Kidney (tissue), 14 donors: ENCODE results near the gene CCSAP. TPM values are rescaled to one million over a fixed set of nuclear protein-coding genes. Genes with fewer than 3 reads are reported as not detected.

Experiments used
- DNase-seq, 5 donors: peaks; one replicate each; pipeline ENCODE4 v3.0.0-alpha.2; 2013 to 2020
- FAIRE-seq: peaks from 2 replicates; lab custom pipeline; 2012; peaks lifted over from hg19 to GRCh38; lab: Jason Lieb, UNC
- H3K27ac ChIP-seq, 2 donors: one replicate each; pipeline ENCODE4 v1.7.0; 2013; ENCODE audit warnings: low read depth in 2 of 2, low read length in 2 of 2, inconsistent platforms in 1 of 2
- H3K27me3 ChIP-seq: one replicate; pipeline ENCODE4 v1.7.1; 2013; ENCODE audit warnings: low read length, inconsistent platforms; ENCODE audit not compliant: control insufficient read depth, insufficient read depth
- H3K36me3 ChIP-seq, 3 donors: one replicate each; pipeline versions ENCODE4 v1.7.0 to v1.7.1; 2013; ENCODE audit warnings: low read length in 3 of 3, control low read depth in 1 of 3, inconsistent platforms in 1 of 3; ENCODE audit not compliant: insufficient read depth in 3 of 3, control insufficient read depth in 2 of 3
- H3K4me1 ChIP-seq, 3 donors: one replicate each; pipeline versions ENCODE4 v1.7.0 to v1.7.1; 2013; ENCODE audit warnings: low read length in 3 of 3, inconsistent platforms in 1 of 3, low read depth in 1 of 3; ENCODE audit not compliant: control insufficient read depth in 2 of 3, insufficient read depth in 2 of 3
- H3K4me3 ChIP-seq, 3 donors: one replicate each; pipeline versions ENCODE4 v1.7.0 to v1.8.1; 2013; ENCODE audit warnings: low read length in 3 of 3, control low read depth in 1 of 3, inconsistent platforms in 1 of 3
- H3K9ac ChIP-seq, 3 donors: one replicate each; pipeline versions ENCODE4 v1.7.0 to v1.7.1; 2013; ENCODE audit warnings: low read length in 3 of 3, control low read depth in 1 of 3, inconsistent platforms in 1 of 3
- H3K9me3 ChIP-seq, 3 donors: one replicate each; pipeline versions ENCODE4 v1.7.0 to v1.7.1; 2013; ENCODE audit warnings: low read length in 3 of 3, control low read depth in 1 of 3, inconsistent platforms in 1 of 3; ENCODE audit not compliant: control insufficient read depth in 2 of 3, insufficient read depth in 1 of 3
- intact Hi-C: fragments of 100-400 bp; cut with DNase I; formaldehyde crosslinking; loops from one replicate; pipeline ENCODE4 v1.11.1; 2022
- polyA plus RNA-seq: library from polyadenylated mRNA; stranded (reverse); fragments of 350-450 nt; fragmentation: Illumina TruSeq; extraction: RNeasy Lipid Tissue Mini Kit (QIAGEN cat#74804); gene quantifications from one replicate; pipeline ENCODE4 v1.2.3, GENCODE V29; 2014; ENCODE audit warnings: low read depth, low replicate concordance; ENCODE audit not compliant: insufficient read depth
- total RNA-seq: library from RNA; stranded (reverse); fragmentation: NEBNext Ultra II Directional; extraction: Animal tissue kit (Norgen Biotek cat#: 25700); gene quantifications from one replicate; pipeline ENCODE4 v1.2.1, GENCODE V29; 2021
- TF ChIP-seq, protein P1 (sequence below): IDR thresholded peaks from 3 replicates; pipeline ENCODE4 v1.5.1; 2012; ENCODE audit warnings: mild to moderate bottlenecking, moderate library complexity, borderline replicate concordance; ENCODE audit not compliant: insufficient read depth; ENCODE audit errors: extremely low read depth
- donor health status: control.
- donor health status: control.
- donor health status: control.
- donor health status: control.
- donor health status: control.
- donor health status: DM: yes; HTN: yes; CAD: no.
- donor health status: Normal renal cell carcinoma (clear cell type).

The CCSAP gene
- total and polyA plus RNA-seq, 2 donors from 2014 or later, result 0.84 to 3.1 TPM

GRCh38 chr1:229297746-229298145 lies 45.1 kb downstream of the CCSAP start:
- Histone ChIP-seq H3K36me3 (peaks cover 2 to 29% (median 15%) of the 10 kb centered on the region in 3 donors), H3K27me3 (no peaks in the 10 kb centered on the region), H3K9ac (no peak overlapping the region), H3K4me3 (no peak overlapping the region), H3K4me1 (no peaks in the 10 kb centered on the region), H3K9me3 (no peaks in the 10 kb centered on the region), H3K27ac (no peak overlapping the region)
- intact Hi-C loops, result no loop called here
- no peak for FAIRE-seq
- DNase-seq, result no peak
- TF ChIP-seq, protein P1, sequence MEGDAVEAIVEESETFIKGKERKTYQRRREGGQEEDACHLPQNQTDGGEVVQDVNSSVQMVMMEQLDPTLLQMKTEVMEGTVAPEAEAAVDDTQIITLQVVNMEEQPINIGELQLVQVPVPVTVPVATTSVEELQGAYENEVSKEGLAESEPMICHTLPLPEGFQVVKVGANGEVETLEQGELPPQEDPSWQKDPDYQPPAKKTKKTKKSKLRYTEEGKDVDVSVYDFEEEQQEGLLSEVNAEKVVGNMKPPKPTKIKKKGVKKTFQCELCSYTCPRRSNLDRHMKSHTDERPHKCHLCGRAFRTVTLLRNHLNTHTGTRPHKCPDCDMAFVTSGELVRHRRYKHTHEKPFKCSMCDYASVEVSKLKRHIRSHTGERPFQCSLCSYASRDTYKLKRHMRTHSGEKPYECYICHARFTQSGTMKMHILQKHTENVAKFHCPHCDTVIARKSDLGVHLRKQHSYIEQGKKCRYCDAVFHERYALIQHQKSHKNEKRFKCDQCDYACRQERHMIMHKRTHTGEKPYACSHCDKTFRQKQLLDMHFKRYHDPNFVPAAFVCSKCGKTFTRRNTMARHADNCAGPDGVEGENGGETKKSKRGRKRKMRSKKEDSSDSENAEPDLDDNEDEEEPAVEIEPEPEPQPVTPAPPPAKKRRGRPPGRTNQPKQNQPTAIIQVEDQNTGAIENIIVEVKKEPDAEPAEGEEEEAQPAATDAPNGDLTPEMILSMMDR, result no peak

DNA sequence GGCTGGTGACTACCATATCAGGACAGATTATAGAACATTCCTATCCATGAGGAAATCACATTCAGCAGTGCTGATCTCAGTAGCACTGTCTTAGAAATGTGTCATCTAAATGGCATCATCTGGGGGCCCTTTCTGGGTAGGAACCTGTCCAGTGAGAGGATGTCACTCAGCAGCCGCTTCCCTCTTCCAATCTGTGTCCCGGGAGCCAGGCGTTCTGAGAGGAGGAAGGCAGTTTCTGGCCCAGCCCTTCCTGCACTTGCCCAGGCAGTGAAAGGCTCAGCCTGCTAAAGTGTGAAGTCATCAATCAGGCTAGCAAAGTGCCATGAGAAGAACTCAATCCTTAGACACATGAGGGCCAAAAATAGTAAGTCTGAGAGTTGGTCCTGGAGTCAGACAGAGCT lies 46.3 kb downstream of the CCSAP start:
- intact Hi-C loops, result no loop called here
- no peak overlapping the region for H3K9ac ChIP-seq
- H3K4me3 ChIP-seq, result no peak overlapping the region
- no peak overlapping the region for H3K27ac ChIP-seq
- TF ChIP-seq, protein P1, result no peak
- no peak for FAIRE-seq
- H3K27me3 ChIP-seq, result no peaks in the 10 kb centered on the region
- no peaks in the 10 kb centered on the region for H3K4me1 ChIP-seq
- H3K9me3 ChIP-seq, result no peaks in the 10 kb centered on the region
- DNase-seq, result no peak
- peaks cover 2 to 29% (median 16%) of the 10 kb centered on the region in 3 donors for H3K36me3 ChIP-seq

GRCh38 chr1:229295745-229296144 lies 47.1 kb downstream of the CCSAP start:
- TF ChIP-seq, protein P1, result no peak
- Histone ChIP-seq H3K9me3 (no peaks in the 10 kb centered on the region), H3K9ac (no peak overlapping the region), H3K27me3 (no peaks in the 10 kb centered on the region), H3K4me1 (no peaks in the 10 kb centered on the region), H3K27ac (no peak overlapping the region), H3K4me3 (no peak overlapping the region), H3K36me3 (peaks cover 2 to 32% (median 15%) of the 10 kb centered on the region in 3 donors)
- intact Hi-C loops, result no loop called here
- no peak for DNase-seq
- FAIRE-seq, result no peak
